Liver (tissue), 3 donors: Measurements from ENCODE around the gene DCX.

ENCODE experiments used
- ATF3 ChIP-seq: IDR thresholded peaks from 2 replicates; pipeline ENCODE4 v1.6.1; 2016; ENCODE audit warnings: antibody characterized with exemption
- EGR1 ChIP-seq, 2 donors: IDR thresholded peaks; 2 replicates each; pipeline ENCODE4 v1.6.1; 2016 to 2018; ENCODE audit warnings: antibody characterized with exemption in 2 of 2, low read depth in 2 of 2
- GABPA ChIP-seq, 2 donors: IDR thresholded peaks in 1 of 2; conservative IDR thresholded peaks in 1 of 2; 2 replicates each; pipeline ENCODE4 v1.6.1; 2016; ENCODE audit warnings: antibody characterized with exemption in 2 of 2, mild to moderate bottlenecking in 1 of 2, moderate library complexity in 1 of 2
- HNF4A ChIP-seq, 2 donors: conservative IDR thresholded peaks; 2 replicates each; pipeline ENCODE4 v1.6.1; 2016; ENCODE audit warnings: antibody characterized with exemption in 2 of 2, mild to moderate bottlenecking in 2 of 2
- JUND ChIP-seq, 2 donors: IDR thresholded peaks; 2 replicates each; pipeline ENCODE4 v1.6.1; 2016; ENCODE audit warnings: antibody characterized with exemption in 2 of 2
- NR2F2 ChIP-seq: IDR thresholded peaks from 2 replicates; pipeline ENCODE4 v1.6.1; 2016; ENCODE audit warnings: antibody characterized with exemption
- RAD21 ChIP-seq, 2 donors: IDR thresholded peaks; 2 replicates each; pipeline ENCODE4 v1.6.1; 2016; ENCODE audit warnings: antibody characterized with exemption in 2 of 2, mild to moderate bottlenecking in 2 of 2
- RXRA ChIP-seq, 2 donors: IDR thresholded peaks; 2 replicates each; pipeline ENCODE4 v1.6.1; 2017 to 2018; ENCODE audit warnings: antibody characterized with exemption in 2 of 2, mild to moderate bottlenecking in 1 of 2
- SP1 ChIP-seq: IDR thresholded peaks from 2 replicates; pipeline ENCODE4 v1.6.1; 2018; ENCODE audit warnings: antibody characterized with exemption, mild to moderate bottlenecking
- TAF1 ChIP-seq: conservative IDR thresholded peaks from 2 replicates; pipeline ENCODE4 v1.6.1; 2016; ENCODE audit warnings: antibody characterized with exemption, mild to moderate bottlenecking
- YY1 ChIP-seq: IDR thresholded peaks from 2 replicates; pipeline ENCODE4 v1.6.1; 2016; ENCODE audit warnings: antibody characterized with exemption, mild to moderate bottlenecking
- TF ChIP-seq, protein P1 (sequence below): fragments of 150-350 bp; IDR thresholded peaks from 2 replicates; pipeline ENCODE4 v1.5.1; 2017; ENCODE audit warnings: improper control_type of control experiment, low read depth, low read length; ENCODE audit not compliant: missing input control
- TF ChIP-seq, protein P2 (sequence below): IDR thresholded peaks from 2 replicates; pipeline ENCODE4 v1.6.1; 2016; ENCODE audit warnings: antibody characterized with exemption
- TF ChIP-seq, protein P3 (sequence below): IDR thresholded peaks from 2 replicates; pipeline ENCODE4 v1.6.1; 2016; ENCODE audit warnings: antibody characterized with exemption, mild to moderate bottlenecking
- donor health status: healthy.
- donor health status: healthy.

DNA sequence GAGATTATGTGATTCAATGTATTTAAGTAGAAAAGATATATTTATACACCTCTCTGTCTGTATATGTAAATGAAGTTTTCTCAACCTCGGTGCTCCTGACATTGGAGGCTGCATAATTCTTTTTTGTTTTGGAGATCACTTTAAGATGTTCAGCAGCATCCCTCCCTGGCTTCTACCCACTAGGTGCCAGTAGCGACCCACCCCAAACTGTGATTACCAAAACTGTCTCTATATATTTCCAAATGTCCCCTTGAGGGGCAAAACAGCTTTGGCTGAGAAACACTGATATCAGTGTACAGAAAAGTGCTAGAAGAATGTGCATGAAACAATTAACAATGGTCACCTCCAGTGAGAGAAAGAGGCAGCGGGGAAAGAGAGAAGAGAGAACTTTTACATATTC, 51.2 kb downstream of the DCX start:
- TF ChIP-seq, protein P1, sequence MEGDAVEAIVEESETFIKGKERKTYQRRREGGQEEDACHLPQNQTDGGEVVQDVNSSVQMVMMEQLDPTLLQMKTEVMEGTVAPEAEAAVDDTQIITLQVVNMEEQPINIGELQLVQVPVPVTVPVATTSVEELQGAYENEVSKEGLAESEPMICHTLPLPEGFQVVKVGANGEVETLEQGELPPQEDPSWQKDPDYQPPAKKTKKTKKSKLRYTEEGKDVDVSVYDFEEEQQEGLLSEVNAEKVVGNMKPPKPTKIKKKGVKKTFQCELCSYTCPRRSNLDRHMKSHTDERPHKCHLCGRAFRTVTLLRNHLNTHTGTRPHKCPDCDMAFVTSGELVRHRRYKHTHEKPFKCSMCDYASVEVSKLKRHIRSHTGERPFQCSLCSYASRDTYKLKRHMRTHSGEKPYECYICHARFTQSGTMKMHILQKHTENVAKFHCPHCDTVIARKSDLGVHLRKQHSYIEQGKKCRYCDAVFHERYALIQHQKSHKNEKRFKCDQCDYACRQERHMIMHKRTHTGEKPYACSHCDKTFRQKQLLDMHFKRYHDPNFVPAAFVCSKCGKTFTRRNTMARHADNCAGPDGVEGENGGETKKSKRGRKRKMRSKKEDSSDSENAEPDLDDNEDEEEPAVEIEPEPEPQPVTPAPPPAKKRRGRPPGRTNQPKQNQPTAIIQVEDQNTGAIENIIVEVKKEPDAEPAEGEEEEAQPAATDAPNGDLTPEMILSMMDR: no peak
- TF ChIP-seq, protein P2, sequence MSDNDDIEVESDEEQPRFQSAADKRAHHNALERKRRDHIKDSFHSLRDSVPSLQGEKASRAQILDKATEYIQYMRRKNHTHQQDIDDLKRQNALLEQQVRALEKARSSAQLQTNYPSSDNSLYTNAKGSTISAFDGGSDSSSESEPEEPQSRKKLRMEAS: no peak
- TF ChIP-seq RXRA (IDR thresholded peaks at IDR 0.05) (no peak), TAF1 (no peak), SP1 (no peak), GABPA (IDR thresholded peaks at IDR 0.05 in 1 of 2, conservative IDR thresholded peaks at IDR 0.05 in 1 of 2) (no peak), RAD21 (IDR thresholded peaks at IDR 0.05) (no peak), JUND (IDR thresholded peaks at IDR 0.05) (no peak), EGR1 (IDR thresholded peaks at IDR 0.05; ENCODE audit: low read depth in 2 of 2) (no peak), YY1 (no peak), HNF4A (conservative IDR thresholded peaks at IDR 0.05) (no peak), NR2F2 (no peak), ATF3 (no peak)
- TF ChIP-seq, protein P3, sequence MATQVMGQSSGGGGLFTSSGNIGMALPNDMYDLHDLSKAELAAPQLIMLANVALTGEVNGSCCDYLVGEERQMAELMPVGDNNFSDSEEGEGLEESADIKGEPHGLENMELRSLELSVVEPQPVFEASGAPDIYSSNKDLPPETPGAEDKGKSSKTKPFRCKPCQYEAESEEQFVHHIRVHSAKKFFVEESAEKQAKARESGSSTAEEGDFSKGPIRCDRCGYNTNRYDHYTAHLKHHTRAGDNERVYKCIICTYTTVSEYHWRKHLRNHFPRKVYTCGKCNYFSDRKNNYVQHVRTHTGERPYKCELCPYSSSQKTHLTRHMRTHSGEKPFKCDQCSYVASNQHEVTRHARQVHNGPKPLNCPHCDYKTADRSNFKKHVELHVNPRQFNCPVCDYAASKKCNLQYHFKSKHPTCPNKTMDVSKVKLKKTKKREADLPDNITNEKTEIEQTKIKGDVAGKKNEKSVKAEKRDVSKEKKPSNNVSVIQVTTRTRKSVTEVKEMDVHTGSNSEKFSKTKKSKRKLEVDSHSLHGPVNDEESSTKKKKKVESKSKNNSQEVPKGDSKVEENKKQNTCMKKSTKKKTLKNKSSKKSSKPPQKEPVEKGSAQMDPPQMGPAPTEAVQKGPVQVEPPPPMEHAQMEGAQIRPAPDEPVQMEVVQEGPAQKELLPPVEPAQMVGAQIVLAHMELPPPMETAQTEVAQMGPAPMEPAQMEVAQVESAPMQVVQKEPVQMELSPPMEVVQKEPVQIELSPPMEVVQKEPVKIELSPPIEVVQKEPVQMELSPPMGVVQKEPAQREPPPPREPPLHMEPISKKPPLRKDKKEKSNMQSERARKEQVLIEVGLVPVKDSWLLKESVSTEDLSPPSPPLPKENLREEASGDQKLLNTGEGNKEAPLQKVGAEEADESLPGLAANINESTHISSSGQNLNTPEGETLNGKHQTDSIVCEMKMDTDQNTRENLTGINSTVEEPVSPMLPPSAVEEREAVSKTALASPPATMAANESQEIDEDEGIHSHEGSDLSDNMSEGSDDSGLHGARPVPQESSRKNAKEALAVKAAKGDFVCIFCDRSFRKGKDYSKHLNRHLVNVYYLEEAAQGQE: no peak
